Measurements from ENCODE around the gene TTLL6.
"Not testable (repeated sequence)": the region's sequence is repeated elsewhere in the genome, so short reads cannot be mapped to it uniquely, and the experiment has no call there.

The TTLL6 gene

DNA sequence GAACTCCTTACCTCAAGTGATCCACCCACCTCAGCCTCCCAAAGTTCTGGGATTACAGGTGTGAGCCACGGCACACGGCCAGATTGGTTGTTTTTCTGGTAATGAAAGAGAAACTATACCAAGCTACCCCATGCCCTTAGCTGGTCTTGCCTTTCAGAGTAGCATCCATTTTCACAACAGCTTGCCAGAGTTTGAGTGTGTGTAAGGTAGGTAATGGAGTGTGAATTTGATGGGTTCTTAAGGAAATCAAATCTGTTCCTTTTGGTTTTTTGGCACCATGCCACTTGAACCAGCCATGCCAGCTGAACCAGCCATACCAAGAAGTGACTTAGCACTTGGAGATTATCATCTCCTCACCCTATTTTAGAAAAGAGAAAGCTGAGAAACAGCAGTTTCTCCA is 18.9 kb upstream of the TTLL6 start:
- no peak overlapping the region for H3K4me3 ChIP-seq (ENCODE audit: low read depth, low read length)
- DNase-seq (ENCODE audit: low read depth, low spot score) = no peak
- ChIA-PET CTCF (interaction anchor here (0.9 to 3.5 kb wide), 6 partner anchors 13 to 157 kb away, joined by 3 to 20 read pairs (median 4); no protein-coding TSS in a partner anchor), POLR2A (no interaction called here)
- TF ChIP-seq CTCF (IDR thresholded peaks at IDR 0.05; ENCODE audit: insufficient read depth, low read length, missing control alignments) = no peak

GRCh38 chr17:48834973-48835372 is 17.9 kb upstream of the TTLL6 start:
- H3K4me3 ChIP-seq (ENCODE audit: low read depth, low read length) = no peak overlapping the region
- TF ChIP-seq CTCF (IDR thresholded peaks at IDR 0.05; ENCODE audit: insufficient read depth, low read length, missing control alignments) = no peak
- DNase-seq (ENCODE audit: low read depth, low spot score) = no peak
- ChIA-PET CTCF (interaction anchor here (0.9 to 3.5 kb wide), 5 partner anchors 14 to 44 kb away, joined by 3 to 20 read pairs (median 4); no protein-coding TSS in a partner anchor), POLR2A (interaction anchor here (0.6 to 0.7 kb wide), 2 partner anchors 104 to 572 kb away, joined by 3 read pairs; no protein-coding TSS in a partner anchor)

GRCh38 chr17:48831549-48831883 is 14.5 kb upstream of the TTLL6 start:
- CTCF ChIA-PET = interaction anchor here (0.7 to 3.2 kb wide), 10 partner anchors 9 to 160 kb away, joined by 3 to 18 read pairs (median 5); no protein-coding TSS in a partner anchor
- POLR2A ChIA-PET = interaction anchor here (0.6 kb wide), 1 partner anchor 87 kb away, joined by 4 read pairs; no protein-coding TSS in a partner anchor
- H3K4me3 ChIP-seq (ENCODE audit: low read depth, low read length) = peak overlapping the region; percentile 100
- TF ChIP-seq CTCF (IDR thresholded peaks at IDR 0.05; ENCODE audit: insufficient read depth, low read length, missing control alignments) = no peak
- no peak for DNase-seq (ENCODE audit: low read depth, low spot score)

DNA sequence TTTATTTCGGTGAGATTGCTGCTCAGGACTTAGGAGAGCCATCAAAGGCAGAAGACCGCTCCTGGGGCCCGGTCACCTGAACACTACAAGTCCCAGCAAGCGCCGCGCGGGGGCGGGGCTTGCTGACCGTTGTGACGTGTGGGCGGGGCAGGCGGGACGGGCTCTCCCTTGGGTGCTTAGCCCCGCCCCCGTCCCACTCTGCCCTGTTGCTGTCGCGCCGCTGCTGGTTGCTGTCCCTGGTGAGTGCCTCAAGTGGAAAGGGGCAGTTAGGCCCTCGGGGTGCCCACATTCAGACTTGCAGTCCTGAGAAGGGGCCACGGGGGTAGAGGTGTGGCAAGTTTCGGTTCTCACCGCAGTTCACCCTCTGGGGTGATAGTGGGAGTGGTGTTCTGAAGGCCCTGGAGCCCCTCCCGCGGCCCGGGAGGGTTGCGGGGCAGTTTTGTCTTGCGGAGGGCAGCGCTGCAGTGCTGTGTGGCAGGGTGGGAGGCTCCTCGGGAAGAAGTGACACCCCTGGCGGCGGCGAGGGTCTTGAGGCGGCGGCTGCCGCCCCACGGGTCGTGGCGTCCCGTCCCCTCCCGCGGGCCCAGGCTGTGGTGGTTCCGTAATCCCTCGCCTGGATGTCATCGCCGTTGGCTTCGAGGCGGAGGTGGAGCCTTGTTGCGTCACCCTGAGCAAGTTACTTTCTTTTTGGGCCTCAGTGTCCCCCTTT is 14.0 kb upstream of the TTLL6 start, which contains the start of gene CALCOCO2:
TSS of gene CALCOCO2 (plus strand) at position 196 of the 709 bp plus-strand sequence. CDS start 10,673 bp downstream, outside the sequence.
- CTCF ChIA-PET = interaction anchor here (0.7 to 3.2 kb wide), 11 partner anchors 8 to 159 kb away, joined by 3 to 18 read pairs (median 5); no protein-coding TSS in a partner anchor
- POLR2A ChIA-PET = interaction anchor here (0.6 kb wide), 1 partner anchor 88 kb away, joined by 4 read pairs; no protein-coding TSS in a partner anchor
- H3K4me3 ChIP-seq (ENCODE audit: low read depth, low read length) = peak within 1 kb of the TSS; percentile 100
- no peak for TF ChIP-seq CTCF (IDR thresholded peaks at IDR 0.05; ENCODE audit: insufficient read depth, low read length, missing control alignments)
- peak; percentile 42 for DNase-seq (ENCODE audit: low read depth, low spot score)

DNA sequence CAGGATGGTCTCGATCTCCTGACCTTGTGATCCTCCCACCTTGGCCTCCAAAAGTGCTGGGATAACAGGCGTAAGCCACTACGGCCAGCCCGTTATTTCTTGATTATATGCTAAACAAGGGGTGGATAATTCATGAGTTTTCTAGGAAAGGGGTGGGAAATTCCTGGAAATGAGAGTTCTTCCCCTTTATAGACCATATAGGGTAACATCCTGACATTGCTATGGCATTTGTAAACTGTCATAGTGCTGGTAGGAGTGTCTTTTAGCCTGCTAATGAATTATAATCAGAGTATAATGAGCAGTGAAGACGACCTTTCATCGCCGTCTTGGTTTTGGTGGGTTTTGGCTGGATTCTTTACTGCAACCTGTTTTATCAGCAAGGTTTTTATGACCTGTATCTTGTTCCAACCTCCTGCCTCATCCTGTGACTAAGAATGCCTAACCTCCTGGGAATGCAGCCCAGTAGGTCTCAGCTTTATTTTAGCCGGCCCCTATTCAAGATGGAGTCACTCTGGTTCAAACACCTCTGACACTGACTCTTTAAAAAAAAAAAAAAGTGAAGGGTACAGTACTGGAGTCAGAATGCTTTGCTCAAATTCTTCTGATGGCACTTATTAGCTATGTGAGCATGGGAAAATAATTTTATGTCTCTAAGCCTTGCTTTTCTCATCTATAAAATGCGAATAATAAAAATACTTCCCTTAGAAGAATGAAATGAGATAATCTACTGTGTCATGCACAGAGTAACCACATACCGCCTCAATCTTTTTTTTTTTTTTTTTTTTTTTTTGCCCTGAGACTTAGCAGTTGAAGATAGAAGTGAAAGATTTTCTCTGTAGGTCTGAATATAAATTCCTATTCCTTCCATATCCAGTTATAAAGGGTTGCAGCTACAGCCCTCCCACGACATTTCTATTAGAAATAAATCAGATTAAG is 8.7 kb upstream of the TTLL6 start:
- no peak overlapping the region for H3K4me3 ChIP-seq (ENCODE audit: low read depth, low read length)
- POLR2A ChIA-PET = no interaction called here
- CTCF ChIA-PET = interaction anchor here (0.6 to 27.6 kb wide), 4 partner anchors 10 to 107 kb away, joined by 3 to 797 read pairs (median 4); no protein-coding TSS in a partner anchor
- TF ChIP-seq CTCF (IDR thresholded peaks at IDR 0.05; ENCODE audit: insufficient read depth, low read length, missing control alignments) = no peak
- no peak for DNase-seq (ENCODE audit: low read depth, low spot score)

GRCh38 chr17:48820936-48821335 is 3.9 kb upstream of the TTLL6 start:
- DNase-seq (ENCODE audit: low read depth, low spot score); POLR2A ChIA-PET; H3K4me3 ChIP-seq (ENCODE audit: low read depth, low read length): not testable (repeated sequence)
- CTCF ChIA-PET = interaction anchor here (0.9 to 27.6 kb wide), 5 partner anchors 8 to 58 kb away, joined by 3 to 797 read pairs (median 27); no protein-coding TSS in a partner anchor
